Skeletal muscle tissue (tissue), 2 donors: ENCODE data around the gene SAAL1. TPM values are rescaled to one million over a fixed set of nuclear protein-coding genes. Genes with fewer than 3 reads are reported as not detected.

Experiments used
- small RNA-seq: library from RNA; depleted of rRNA; stranded (forward); fragments of <200 nt; gene quantifications from one replicate; pipeline ENCODE3, GENCODE V24; 2014
- total RNA-seq: library from RNA; depleted of rRNA; stranded (reverse); fragments of >200 nt; gene quantifications from one replicate; pipeline ENCODE4 v1.2.3, GENCODE V29; 2014

Gene SAAL1
- total RNA-seq, 1 donor from 2014 or later = 11.0 TPM

Small RNA genes lying within 50 kb of the gene (small RNA-seq; reads per million reads assigned to genes)
- not detected for gene HIGD1AP5

Other genes with a start within 250 kb of the SAAL1 start
- gene SERGEF, start 93.0 kb downstream of the SAAL1 start, total RNA-seq = 16.2 TPM
- under 0.01 TPM for gene TPH1, start 59.8 kb downstream of the SAAL1 start, total RNA-seq
- not detected for gene MRGPRX3, start 26.5 kb upstream of the SAAL1 start, total RNA-seq
- not detected for gene MRGPRX4, start 66.8 kb upstream of the SAAL1 start, total RNA-seq
- gene SAA4, start 130.7 kb upstream of the SAAL1 start, total RNA-seq = not detected
- gene SAA2, start 142.6 kb upstream of the SAAL1 start, total RNA-seq = not detected
- not detected for gene SAA1, start 160.2 kb upstream of the SAAL1 start, total RNA-seq
- 64.7 TPM for gene HPS5, start 216.1 kb upstream of the SAAL1 start, total RNA-seq
- gene GTF2H1, start 216.5 kb upstream of the SAAL1 start, total RNA-seq = 45.9 TPM